Esophagus muscularis mucosa (tissue), 4 donors: ENCODE data around the gene COPB2.

Experiments
- EP300 ChIP-seq: sonication (generic); formaldehyde crosslinking; IDR thresholded peaks from one replicate; pipeline ENCODE4 v1.6.1; 2017; ENCODE audit warnings: antibody characterized with exemption
- POLR2A ChIP-seq: fragments of 450-650 bp; IDR thresholded peaks from one replicate; pipeline ENCODE4 v1.6.1; 2017; ENCODE audit warnings: antibody characterized with exemption, moderate library complexity, mild to moderate bottlenecking, low read depth
- POLR2AphosphoS5 ChIP-seq, 2 donors: sonication (generic); formaldehyde crosslinking; IDR thresholded peaks; one replicate each; pipeline ENCODE4 v1.6.1; 2017; ENCODE audit warnings: antibody characterized with exemption in 2 of 2
- TF ChIP-seq, protein P1 (sequence below), 3 experiments: fragments of 200-600 bp in 2 of 3; fragments of 450-650 bp in 1 of 3; sonication (generic) in 2 of 3; IDR thresholded peaks; one replicate each; pipeline ENCODE4 v1.5.1; 2017 to 2019; ENCODE audit warnings: antibody characterized with exemption in 3 of 3, mild to moderate bottlenecking in 2 of 3, moderate library complexity in 1 of 3

- TF ChIP-seq, protein P1, sequence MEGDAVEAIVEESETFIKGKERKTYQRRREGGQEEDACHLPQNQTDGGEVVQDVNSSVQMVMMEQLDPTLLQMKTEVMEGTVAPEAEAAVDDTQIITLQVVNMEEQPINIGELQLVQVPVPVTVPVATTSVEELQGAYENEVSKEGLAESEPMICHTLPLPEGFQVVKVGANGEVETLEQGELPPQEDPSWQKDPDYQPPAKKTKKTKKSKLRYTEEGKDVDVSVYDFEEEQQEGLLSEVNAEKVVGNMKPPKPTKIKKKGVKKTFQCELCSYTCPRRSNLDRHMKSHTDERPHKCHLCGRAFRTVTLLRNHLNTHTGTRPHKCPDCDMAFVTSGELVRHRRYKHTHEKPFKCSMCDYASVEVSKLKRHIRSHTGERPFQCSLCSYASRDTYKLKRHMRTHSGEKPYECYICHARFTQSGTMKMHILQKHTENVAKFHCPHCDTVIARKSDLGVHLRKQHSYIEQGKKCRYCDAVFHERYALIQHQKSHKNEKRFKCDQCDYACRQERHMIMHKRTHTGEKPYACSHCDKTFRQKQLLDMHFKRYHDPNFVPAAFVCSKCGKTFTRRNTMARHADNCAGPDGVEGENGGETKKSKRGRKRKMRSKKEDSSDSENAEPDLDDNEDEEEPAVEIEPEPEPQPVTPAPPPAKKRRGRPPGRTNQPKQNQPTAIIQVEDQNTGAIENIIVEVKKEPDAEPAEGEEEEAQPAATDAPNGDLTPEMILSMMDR (IDR thresholded peaks at IDR 0.05) = no peak
- TF ChIP-seq POLR2A (no peak), POLR2AphosphoS5 (IDR thresholded peaks at IDR 0.05) (no peak), EP300 (no peak)
Observed at GRCh38 chr3:139325551-139325950, 63.9 kb downstream of the COPB2 start.
